HepG2 (cell line): Measurements from ENCODE around the gene SLC2A10. TPM values are rescaled to one million over a fixed set of nuclear protein-coding genes. Genes with fewer than 3 reads are reported as not detected.
A peak's percentile ranks its signal among the peaks of the same experiment; 100 is the strongest.

Experiments used
- AFF4 ChIP-seq: sonication (generic); formaldehyde crosslinking; IDR thresholded peaks from 2 replicates; pipeline ENCODE4 v1.4.0; 2020; ENCODE audit warnings: missing genetic modification reagents
- FOXC1 ChIP-seq: sonication (generic); formaldehyde crosslinking; IDR thresholded peaks from 2 replicates; pipeline ENCODE4 v1.8.0; 2022; ENCODE audit warnings: mild to moderate bottlenecking, missing genetic modification reagents, borderline replicate concordance
- HIVEP1 ChIP-seq: sonication (generic); formaldehyde crosslinking; IDR thresholded peaks from 2 replicates; pipeline ENCODE4 v1.4.0; 2020; ENCODE audit warnings: mild to moderate bottlenecking, missing genetic modification reagents
- MED13 ChIP-seq: sonication (generic); formaldehyde crosslinking; IDR thresholded peaks from 2 replicates; pipeline ENCODE4 v1.5.0; 2020; ENCODE audit warnings: missing genetic modification reagents
- MTF2 ChIP-seq: sonication (generic); formaldehyde crosslinking; IDR thresholded peaks from 2 replicates; pipeline ENCODE4 v1.5.0; 2020; ENCODE audit warnings: missing genetic modification reagents, borderline replicate concordance
- NFIC ChIP-seq: IDR thresholded peaks from 2 replicates; pipeline ENCODE4 v1.6.1; 2012; ENCODE audit warnings: mild to moderate bottlenecking, low read length, inconsistent platforms
- NR1H2 ChIP-seq: sonication (generic); formaldehyde crosslinking; IDR thresholded peaks from 2 replicates; pipeline ENCODE4 v1.8.1; 2022; ENCODE audit warnings: low read depth, missing genetic modification reagents, borderline replicate concordance
- RAD21 ChIP-seq: fragments of 450-650 bp; formaldehyde crosslinking; IDR thresholded peaks from 2 replicates; pipeline ENCODE4 v1.5.0; 2020; ENCODE audit warnings: mild to moderate bottlenecking
- SNRNP70 ChIP-seq: fragments of 200-400 bp; formaldehyde crosslinking; IDR thresholded peaks from 2 replicates; pipeline ENCODE4 v1.6.1; 2017; ENCODE audit warnings: mild to moderate bottlenecking, low read depth, low read length, moderate library complexity
- TARDBP ChIP-seq: sonication (generic); formaldehyde crosslinking; IDR thresholded peaks from 2 replicates; pipeline ENCODE4 v1.8.0; 2022; ENCODE audit warnings: mild to moderate bottlenecking, missing genetic modification reagents
- ZKSCAN5 ChIP-seq: sonication (generic); formaldehyde crosslinking; IDR thresholded peaks from 2 replicates; pipeline ENCODE4 v1.5.1; 2020; ENCODE audit warnings: mild to moderate bottlenecking, missing genetic modification reagents
- ZMAT3 ChIP-seq: sonication (generic); formaldehyde crosslinking; conservative IDR thresholded peaks from 2 replicates; pipeline ENCODE4 v1.7.0; 2021; ENCODE audit warnings: missing genetic modification reagents
- ZNF34 ChIP-seq: sonication (generic); formaldehyde crosslinking; IDR thresholded peaks from 2 replicates; pipeline ENCODE4 v1.4.0; 2020; ENCODE audit warnings: mild to moderate bottlenecking, missing genetic modification reagents, borderline replicate concordance
- ZNF446 ChIP-seq: sonication (generic); formaldehyde crosslinking; IDR thresholded peaks from 2 replicates; pipeline ENCODE4 v1.5.0; 2020; ENCODE audit warnings: mild to moderate bottlenecking, missing genetic modification reagents
- ZNF547 ChIP-seq: sonication (generic); formaldehyde crosslinking; IDR thresholded peaks from 2 replicates; pipeline ENCODE4 v1.5.1; 2020; ENCODE audit warnings: mild to moderate bottlenecking, missing genetic modification reagents
- ZNF788 ChIP-seq: sonication (generic); formaldehyde crosslinking; IDR thresholded peaks from 2 replicates; pipeline ENCODE4 v1.5.0; 2020; ENCODE audit warnings: mild to moderate bottlenecking, missing genetic modification reagents, borderline replicate concordance
- polyA plus RNA-seq, 8 experiments: library from polyadenylated mRNA; depleted of rRNA in 3 of 8; stranded (reverse) in 7 of 8; unstranded in 1 of 8; fragments of >200 nt; fragmentation: Illumina TruSeq in 4 of 8; extraction: Trizol in 4 of 8; gene quantifications; 2 replicates each; pipeline versions ENCODE4 v1.2.1 to v1.2.3, GENCODE V29; 2011 to 2016; ENCODE audit warnings: low read depth in 4 of 8, missing spikeins in 1 of 8, mixed read lengths in 1 of 8; ENCODE audit not compliant: insufficient read depth in 1 of 8
- total RNA-seq, 5 experiments: library from RNA; depleted of rRNA; stranded (reverse); fragments of >200 nt; fragmentation: Illumina TruSeq; extraction: Trizol; gene quantifications; 2 replicates each; pipeline ENCODE4 v1.2.3, GENCODE V29; 2016; ENCODE audit warnings: low read depth in 1 of 5
- TF ChIP-seq, protein P1 (sequence below): sonication (generic); formaldehyde crosslinking; IDR thresholded peaks from 2 replicates; pipeline ENCODE4 v1.4.0; 2020; ENCODE audit warnings: missing genetic modification reagents
- TF ChIP-seq, protein P2 (sequence below): sonication (generic); formaldehyde crosslinking; IDR thresholded peaks from 2 replicates; pipeline ENCODE4 v1.8.0; 2022; ENCODE audit warnings: mild to moderate bottlenecking, missing genetic modification reagents; ENCODE audit not compliant: insufficient replicate concordance
- TF ChIP-seq, protein P3 (sequence below): sonication (generic); formaldehyde crosslinking; IDR thresholded peaks from 2 replicates; pipeline ENCODE4 v1.4.0; 2020; ENCODE audit warnings: missing genetic modification reagents, borderline replicate concordance

Gene SLC2A10
- total and polyA plus RNA-seq, 2 of the 13 experiments (the other 11 are each of a cell fraction or from before 2014, with no cell fraction given) = 16.0 to 18.4 TPM

DNA sequence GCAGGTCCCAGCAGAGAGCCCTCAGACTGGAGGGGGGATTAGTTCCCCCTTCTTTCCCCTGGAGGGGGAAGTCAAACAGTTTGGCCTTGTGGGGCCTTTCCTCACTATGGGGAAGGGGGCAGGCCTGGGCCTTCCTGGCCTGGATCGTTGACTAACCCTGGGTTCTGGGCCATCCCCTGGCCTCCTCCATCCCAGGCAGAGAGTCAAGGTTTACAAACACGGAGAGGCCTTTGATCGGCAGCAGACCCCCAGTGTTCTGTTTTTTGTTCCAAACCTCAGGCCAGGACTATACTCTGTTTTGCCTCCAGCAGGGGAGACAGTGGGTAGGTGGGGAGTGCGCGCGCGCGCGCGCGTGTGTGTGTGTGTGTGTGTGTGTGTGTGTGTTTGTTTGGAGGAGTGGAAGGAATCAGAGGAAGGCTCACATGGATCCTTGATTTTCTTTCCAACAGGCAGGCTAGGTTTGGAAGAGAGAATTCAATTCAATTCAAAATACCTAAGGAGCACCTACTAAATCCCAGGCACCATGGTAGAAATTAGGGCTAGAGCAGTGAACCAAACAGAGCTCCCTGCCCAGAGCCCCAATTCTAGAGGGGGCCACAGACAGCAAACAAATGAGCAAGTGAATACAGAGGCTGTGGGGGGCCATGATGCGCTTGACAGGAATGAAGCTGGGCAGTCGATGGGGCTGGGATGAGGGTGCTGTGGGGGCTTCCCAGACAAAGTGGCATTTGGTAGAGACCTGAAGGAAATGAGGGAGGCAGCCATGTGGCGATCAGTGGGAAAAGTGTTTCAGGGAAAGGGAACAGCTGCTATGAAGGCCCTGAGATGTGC, 35.0 kb upstream of the SLC2A10 start (continued):
- TF ChIP-seq ZNF788 (CRISPR knock-in tag) (peak; percentile 95; the same call in 1 of the 2 replicates), NFIC (peak; percentile 87; the same call in 1 of the 2 replicates), SNRNP70 (no peak), FOXC1 (CRISPR knock-in tag) (no peak; the same call in 1 of the 2 replicates), ZKSCAN5 (peak; percentile 26; the same call in 1 of the 2 replicates), TARDBP (CRISPR knock-in tag) (peak; percentile 90), RAD21 (peak; percentile 77), AFF4 (no peak), ZNF547 (peak; percentile 86), MTF2 (no peak), ZMAT3 (CRISPR knock-in tag) (peak; percentile 79), MED13 (CRISPR knock-in tag) (peak; percentile 95), ZNF34 (CRISPR knock-in tag) (0 out of 2 replicates have a peak, but pooled peaks have one; percentile 15), ZNF446 (CRISPR knock-in tag) (no peak), NR1H2 (peak; percentile 52; the same call in 1 of the 2 replicates), HIVEP1 (CRISPR knock-in tag) (peak; percentile 69)
- TF ChIP-seq, protein P1, sequence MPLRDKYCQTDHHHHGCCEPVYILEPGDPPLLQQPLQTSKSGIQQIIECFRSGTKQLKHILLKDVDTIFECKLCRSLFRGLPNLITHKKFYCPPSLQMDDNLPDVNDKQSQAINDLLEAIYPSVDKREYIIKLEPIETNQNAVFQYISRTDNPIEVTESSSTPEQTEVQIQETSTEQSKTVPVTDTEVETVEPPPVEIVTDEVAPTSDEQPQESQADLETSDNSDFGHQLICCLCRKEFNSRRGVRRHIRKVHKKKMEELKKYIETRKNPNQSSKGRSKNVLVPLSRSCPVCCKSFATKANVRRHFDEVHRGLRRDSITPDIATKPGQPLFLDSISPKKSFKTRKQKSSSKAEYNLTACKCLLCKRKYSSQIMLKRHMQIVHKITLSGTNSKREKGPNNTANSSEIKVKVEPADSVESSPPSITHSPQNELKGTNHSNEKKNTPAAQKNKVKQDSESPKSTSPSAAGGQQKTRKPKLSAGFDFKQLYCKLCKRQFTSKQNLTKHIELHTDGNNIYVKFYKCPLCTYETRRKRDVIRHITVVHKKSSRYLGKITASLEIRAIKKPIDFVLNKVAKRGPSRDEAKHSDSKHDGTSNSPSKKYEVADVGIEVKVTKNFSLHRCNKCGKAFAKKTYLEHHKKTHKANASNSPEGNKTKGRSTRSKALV = no peak
- TF ChIP-seq, protein P2, sequence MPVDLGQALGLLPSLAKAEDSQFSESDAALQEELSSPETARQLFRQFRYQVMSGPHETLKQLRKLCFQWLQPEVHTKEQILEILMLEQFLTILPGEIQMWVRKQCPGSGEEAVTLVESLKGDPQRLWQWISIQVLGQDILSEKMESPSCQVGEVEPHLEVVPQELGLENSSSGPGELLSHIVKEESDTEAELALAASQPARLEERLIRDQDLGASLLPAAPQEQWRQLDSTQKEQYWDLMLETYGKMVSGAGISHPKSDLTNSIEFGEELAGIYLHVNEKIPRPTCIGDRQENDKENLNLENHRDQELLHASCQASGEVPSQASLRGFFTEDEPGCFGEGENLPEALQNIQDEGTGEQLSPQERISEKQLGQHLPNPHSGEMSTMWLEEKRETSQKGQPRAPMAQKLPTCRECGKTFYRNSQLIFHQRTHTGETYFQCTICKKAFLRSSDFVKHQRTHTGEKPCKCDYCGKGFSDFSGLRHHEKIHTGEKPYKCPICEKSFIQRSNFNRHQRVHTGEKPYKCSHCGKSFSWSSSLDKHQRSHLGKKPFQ (CRISPR knock-in tag) = no peak
- TF ChIP-seq, protein P3, sequence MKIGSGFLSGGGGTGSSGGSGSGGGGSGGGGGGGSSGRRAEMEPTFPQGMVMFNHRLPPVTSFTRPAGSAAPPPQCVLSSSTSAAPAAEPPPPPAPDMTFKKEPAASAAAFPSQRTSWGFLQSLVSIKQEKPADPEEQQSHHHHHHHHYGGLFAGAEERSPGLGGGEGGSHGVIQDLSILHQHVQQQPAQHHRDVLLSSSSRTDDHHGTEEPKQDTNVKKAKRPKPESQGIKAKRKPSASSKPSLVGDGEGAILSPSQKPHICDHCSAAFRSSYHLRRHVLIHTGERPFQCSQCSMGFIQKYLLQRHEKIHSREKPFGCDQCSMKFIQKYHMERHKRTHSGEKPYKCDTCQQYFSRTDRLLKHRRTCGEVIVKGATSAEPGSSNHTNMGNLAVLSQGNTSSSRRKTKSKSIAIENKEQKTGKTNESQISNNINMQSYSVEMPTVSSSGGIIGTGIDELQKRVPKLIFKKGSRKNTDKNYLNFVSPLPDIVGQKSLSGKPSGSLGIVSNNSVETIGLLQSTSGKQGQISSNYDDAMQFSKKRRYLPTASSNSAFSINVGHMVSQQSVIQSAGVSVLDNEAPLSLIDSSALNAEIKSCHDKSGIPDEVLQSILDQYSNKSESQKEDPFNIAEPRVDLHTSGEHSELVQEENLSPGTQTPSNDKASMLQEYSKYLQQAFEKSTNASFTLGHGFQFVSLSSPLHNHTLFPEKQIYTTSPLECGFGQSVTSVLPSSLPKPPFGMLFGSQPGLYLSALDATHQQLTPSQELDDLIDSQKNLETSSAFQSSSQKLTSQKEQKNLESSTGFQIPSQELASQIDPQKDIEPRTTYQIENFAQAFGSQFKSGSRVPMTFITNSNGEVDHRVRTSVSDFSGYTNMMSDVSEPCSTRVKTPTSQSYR (CRISPR knock-in tag) = peak; percentile 87
